HepG2 (cell line): Measurements from ENCODE around the gene DNMT1. TPM values are rescaled to one million over a fixed set of nuclear protein-coding genes. Genes with fewer than 3 reads are reported as not detected.

ENCODE experiments used
- ATAC-seq: fragments of 200-7000 bp; cut with Tn5 transposase; 3 replicates; pipeline ENCODE4 v1.9.1; 2020; ENCODE audit warnings: mild to moderate bottlenecking, moderate library complexity
- BruUV-seq: library from RNA; stranded (reverse); fragments of 400-500 nt; replicated peaks from 2 replicates; lab custom pipeline; 2021; lab: Mats Ljungman, UMichigan
- CTCF ChIA-PET: fragments of 300-600 bp; formaldehyde crosslinking; extraction: SDS; loops from one replicate; lab custom pipeline; 2021; ENCODE audit warnings: low total read pairs, inconsistent platforms, low intra/inter-chr PET ratio; lab: Yijun Ruan, JAX
- POLR2A ChIA-PET: fragments of 350-600 bp; sonication (Branson Sonifier 250); formaldehyde crosslinking; loops from one replicate; lab custom pipeline; 2020; ENCODE audit warnings: antibody characterized with exemption, inconsistent platforms; lab: Yijun Ruan, JAX
- DNase-seq: peaks from one replicate; pipeline ENCODE4 v3.0.0-alpha.2; 2015; ENCODE audit warnings: low spot score
- FAIRE-seq: peaks from 3 replicates; lab custom pipeline; 2011; peaks lifted over from hg19 to GRCh38; lab: Jason Lieb, UNC
- H2AFZ ChIP-seq: one replicate; pipeline ENCODE4 v1.6.1; 2011; ENCODE audit warnings: low read length, inconsistent platforms
- H3K27ac ChIP-seq: fragments of 300-600 bp; 3 replicates; pipeline ENCODE4 v1.8.0; 2011; ENCODE audit warnings: mixed run types, mild to moderate bottlenecking, mixed read lengths, low read length, inconsistent platforms; ENCODE audit not compliant: insufficient read depth; ENCODE audit errors: extremely low read length
- H3K27me3 ChIP-seq, 2 experiments: fragments of 200-600 bp in 1 of 2; 2 replicates in 1 of 2; 3 replicates in 1 of 2; pipeline versions ENCODE4 v1.6.0 to v1.8.0; 2011; ENCODE audit warnings: low read length in 2 of 2, mild to moderate bottlenecking in 2 of 2, moderate library complexity in 2 of 2, inconsistent platforms in 1 of 2; ENCODE audit not compliant: insufficient read depth in 2 of 2, control insufficient read depth in 1 of 2
- H3K36me3 ChIP-seq, 2 experiments: fragments of 200-600 bp in 1 of 2; replicated peaks in 1 of 2; 2 replicates in 1 of 2; 3 replicates in 1 of 2; pipeline versions ENCODE4 v1.5.1 to v1.8.0; 2011; ENCODE audit warnings: low read length in 2 of 2, inconsistent platforms in 1 of 2; ENCODE audit not compliant: insufficient read depth in 2 of 2, control insufficient read depth in 1 of 2
- H3K4me1 ChIP-seq: 2 replicates; pipeline ENCODE4 v1.5.1; 2012; ENCODE audit warnings: low read length, inconsistent platforms; ENCODE audit not compliant: insufficient read depth
- H3K4me2 ChIP-seq: 2 replicates; pipeline ENCODE4 v1.6.0; 2011; ENCODE audit warnings: low read depth, low read length, inconsistent platforms
- H3K4me3 ChIP-seq, 3 experiments: fragments of 200-600 bp in 1 of 3; sonication (generic), shearing (Covaris generic) in 1 of 3; replicated peaks in 1 of 3; 2 replicates each; pipeline ENCODE4 v1.5.1; 2011 to 2016; ENCODE audit warnings: low read length in 3 of 3, inconsistent platforms in 2 of 3, low read depth in 2 of 3, mild to moderate bottlenecking in 2 of 3, control low read depth in 1 of 3, mixed read lengths in 1 of 3; ENCODE audit not compliant: insufficient read depth in 1 of 3
- H3K79me2 ChIP-seq: one replicate; pipeline ENCODE4 v1.6.1; 2011; ENCODE audit warnings: low read length, inconsistent platforms; ENCODE audit not compliant: insufficient read depth
- H3K9ac ChIP-seq: 2 replicates; pipeline ENCODE4 v1.6.0; 2011; ENCODE audit warnings: mild to moderate bottlenecking, low read depth, low read length, inconsistent platforms; ENCODE audit not compliant: insufficient read depth
- H3K9me3 ChIP-seq: 2 replicates; pipeline ENCODE4 v1.5.1; 2012; ENCODE audit warnings: mild to moderate bottlenecking, low read length
- H4K20me1 ChIP-seq: 2 replicates; pipeline ENCODE4 v1.6.0; 2011; ENCODE audit warnings: inconsistent platforms, mild to moderate bottlenecking, low read length, moderate library complexity; ENCODE audit not compliant: insufficient read depth
- ADNP ChIP-seq: sonication (generic); formaldehyde crosslinking; IDR thresholded peaks from 2 replicates; pipeline ENCODE4 v1.4.0; 2020; ENCODE audit warnings: missing genetic modification reagents
- AGO2 ChIP-seq: fragments of 200-400 bp; formaldehyde crosslinking; optimal IDR thresholded peaks from 2 replicates; pipeline ENCODE3; 2017; ENCODE audit warnings: mild to moderate bottlenecking, low read depth, low read length, moderate library complexity
- ARHGAP35 ChIP-seq: sonication (generic); formaldehyde crosslinking; IDR thresholded peaks from 2 replicates; pipeline ENCODE4 v1.9.0; 2022; ENCODE audit warnings: mild to moderate bottlenecking, inconsistent platforms, moderate library complexity, missing genetic modification reagents, borderline replicate concordance
- HHEX ChIP-seq: IDR thresholded peaks from 2 replicates; pipeline ENCODE4 v1.6.1; 2016; ENCODE audit warnings: control low read depth
- ISX ChIP-seq: sonication (generic); formaldehyde crosslinking; conservative IDR thresholded peaks from 2 replicates; pipeline ENCODE4 v1.5.0; 2020; ENCODE audit warnings: missing genetic modification reagents
- NR2F2 ChIP-seq: IDR thresholded peaks from 2 replicates; pipeline ENCODE4 v1.6.1; 2012; ENCODE audit warnings: low read depth, inconsistent platforms, borderline replicate concordance
- POLR2A ChIP-seq, 2 experiments: IDR thresholded peaks; 2 replicates each; pipeline ENCODE4 v1.6.1; 2011; ENCODE audit warnings: low read depth in 2 of 2, low read length in 2 of 2, mild to moderate bottlenecking in 1 of 2, moderate library complexity in 1 of 2; ENCODE audit not compliant: insufficient read depth in 1 of 2
- RAD51 ChIP-seq: fragments of 450-650 bp; IDR thresholded peaks from 2 replicates; pipeline ENCODE4 v1.6.1; 2016; ENCODE audit warnings: borderline replicate concordance
- RBFOX2 ChIP-seq: fragments of 200-400 bp; formaldehyde crosslinking; IDR thresholded peaks from 2 replicates; pipeline ENCODE4 v1.6.1; 2017; ENCODE audit warnings: low read depth, mild to moderate bottlenecking, low read length
- RXRB ChIP-seq: IDR thresholded peaks from 2 replicates; pipeline ENCODE4 v1.6.1; 2016; ENCODE audit warnings: borderline replicate concordance, missing genetic modification reagents, missing compliant biosample characterization
- TOPORS ChIP-seq: sonication (generic); formaldehyde crosslinking; IDR thresholded peaks from 2 replicates; pipeline ENCODE4 v1.8.0; 2023; ENCODE audit warnings: mild to moderate bottlenecking, missing genetic modification reagents
- ZNF260 ChIP-seq: sonication (generic); formaldehyde crosslinking; IDR thresholded peaks from 2 replicates; pipeline ENCODE4 v1.4.0; 2020; ENCODE audit warnings: missing genetic modification reagents, low read depth, mild to moderate bottlenecking, borderline replicate concordance
- WGBS: methylation state at CpG from one replicate; pipeline ENCODE4 v1.1.6; 2017; ENCODE audit warnings: low lambda C conversion rate; 5-methylcytosine and 5-hydroxymethylcytosine counted together
- in situ Hi-C: cut with HindIII; loops from 2 replicates; pipeline ENCODE4 v1.10.0; 2017; ENCODE audit warnings: low pct_unique_long_range_greater_than_20kb; ENCODE audit not compliant: extremely low pct_ligation_motif_present
- intact Hi-C: fragments of 100-400 bp; cut with micrococcal nuclease; formaldehyde crosslinking; loops from one replicate; pipeline ENCODE4 v1.10.0; 2022; ENCODE audit not compliant: unreplicated experiment
- polyA plus RNA-seq, 8 experiments: library from polyadenylated mRNA; depleted of rRNA in 3 of 8; stranded (reverse) in 7 of 8; unstranded in 1 of 8; fragments of >200 nt; fragmentation: Illumina TruSeq in 4 of 8; extraction: Trizol in 4 of 8; gene quantifications; 2 replicates each; pipeline versions ENCODE4 v1.2.1 to v1.2.3, GENCODE V29; 2011 to 2016; ENCODE audit warnings: low read depth in 4 of 8, missing spikeins in 1 of 8, mixed read lengths in 1 of 8; ENCODE audit not compliant: insufficient read depth in 1 of 8
- total RNA-seq, 5 experiments: library from RNA; depleted of rRNA; stranded (reverse); fragments of >200 nt; fragmentation: Illumina TruSeq; extraction: Trizol; gene quantifications; 2 replicates each; pipeline ENCODE4 v1.2.3, GENCODE V29; 2016; ENCODE audit warnings: low read depth in 1 of 5

The DNMT1 gene
- total and polyA plus RNA-seq, 2 of the 13 experiments (the other 11 are each of a cell fraction or from before 2014, with no cell fraction given), result 31.2 to 91.1 TPM

GRCh38 chr19:10110972-10111317 is 83.8 kb downstream of the DNMT1 start:
- H3K4me3 ChIP-seq, result no peak overlapping the region
- H3K27me3 ChIP-seq, result no peaks in the 10 kb centered on the region; a peak in 1 of 5 replicates
- no TSS peak for BruUV-seq
- no peak overlapping the region for H3K27ac ChIP-seq
- peaks cover 31% of the 10 kb centered on the region for H3K4me1 ChIP-seq
- no peak overlapping the region for H3K9ac ChIP-seq
- H3K36me3 ChIP-seq, result peaks cover 29 to 57% of the 10 kb centered on the region in 2 experiments
- no peak for FAIRE-seq
- 98% methylated on average over 19 of the region's 19 CpGs for WGBS
- POLR2A ChIA-PET, result interaction anchor here (0.6 to 1.3 kb wide), 3 partner anchors 11 to 178 kb away, joined by 3 to 4 read pairs (median 3); no protein-coding TSS in a partner anchor
- H4K20me1 ChIP-seq, result peaks cover 13% of the 10 kb centered on the region; the same call in 1 of the 2 replicates
- H2AFZ ChIP-seq, result no peak overlapping the region
- TF ChIP-seq RXRB (CRISPR knock-in tag) (no peak), TOPORS (CRISPR knock-in tag) (no peak), RBFOX2 (peak; percentile 55)
- TF ChIP-seq, all 625 proteins: peak for 1
- ATAC-seq, result no peak
- no peak for DNase-seq
- Histone ChIP-seq H3K79me2 (peaks cover 19% of the 10 kb centered on the region), H3K9me3 (no peaks in the 10 kb centered on the region), H3K4me2 (no peak overlapping the region)
- intact Hi-C loops (no loop called here), in situ Hi-C loops (no loop called here)
- CTCF ChIA-PET, result no interaction called here

- WGBS, result 96% methylated on average over 35 of the region's 44 CpGs
- H3K27me3 ChIP-seq, result no peaks in the 10 kb centered on the region; a peak in 1 of 5 replicates
- no peak overlapping the region for H3K4me3 ChIP-seq
- DNase-seq (no peak), FAIRE-seq (no peak), ATAC-seq (no peak)
- H3K9me3 ChIP-seq, result no peaks in the 10 kb centered on the region
- H3K36me3 ChIP-seq, result peaks cover 24 to 50% of the 10 kb centered on the region in 2 experiments
- no peak overlapping the region for H3K4me2 ChIP-seq
- ChIA-PET CTCF (no interaction called here), POLR2A (no interaction called here)
- BruUV-seq, result no TSS peak
- no peak for TF ChIP-seq RAD51
- peak; percentile 77 for TF ChIP-seq RBFOX2
- no peak for TF ChIP-seq ARHGAP35 (CRISPR knock-in tag)
- TF ChIP-seq POLR2A (IDR thresholded peaks at IDR 0.05; ENCODE audit: insufficient read depth in 1 of 2, low read depth in 2 of 2, low read length in 2 of 2), result 0 out of 4 replicates have a peak, but pooled peaks of 1 of the 2 experiments have one; percentile 29
- peak; percentile 62 for TF ChIP-seq AGO2
- no peak for TF ChIP-seq NR2F2
- no peak for TF ChIP-seq ISX (CRISPR knock-in tag)
- no peak for TF ChIP-seq HHEX
- TF ChIP-seq ZNF260 (CRISPR knock-in tag), result no peak
- no peak for TF ChIP-seq ADNP (CRISPR knock-in tag)
- peaks cover 19% of the 10 kb centered on the region for H3K79me2 ChIP-seq
- H2AFZ ChIP-seq, result no peak overlapping the region
- H4K20me1 ChIP-seq, result peaks cover 13% of the 10 kb centered on the region; the same call in 1 of the 2 replicates
- intact Hi-C loops, result no loop called here
- no peak overlapping the region for H3K9ac ChIP-seq
- in situ Hi-C loops, result no loop called here
- H3K4me1 ChIP-seq, result peaks cover 37% of the 10 kb centered on the region
- no peak overlapping the region for H3K27ac ChIP-seq
Observed at GRCh38 chr19:10110076-10110971, 84.4 kb downstream of the DNMT1 start.
